NCI-H1930 (cell line): Measurements from ENCODE around the gene GPANK1.

ENCODE experiments used
- DNase-seq, 2 experiments: peaks; one replicate each; lab custom pipeline; 2025; lab: John Stamatoyannopoulos, UW

GPANK1 gene

DNA sequence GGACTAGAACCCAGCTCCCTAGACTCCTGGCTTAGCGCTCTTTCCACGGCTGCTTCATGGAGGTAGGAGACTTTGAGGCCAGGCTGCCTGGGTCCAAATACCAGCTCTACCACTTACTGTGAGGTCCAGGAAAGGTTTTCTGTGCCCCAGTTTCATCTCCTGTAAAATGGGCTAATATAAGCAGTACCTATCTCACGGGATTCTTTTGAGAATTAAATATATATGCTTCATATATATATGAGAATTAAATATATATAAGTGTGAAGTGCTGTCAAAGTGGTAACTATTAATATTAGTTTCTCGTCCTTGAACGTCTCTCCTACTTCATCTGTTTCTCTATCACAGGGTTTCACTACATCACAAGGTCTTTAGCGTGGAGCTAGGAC lies 26.3 kb upstream of the GPANK1 start:
- no peak for DNase-seq

DNA sequence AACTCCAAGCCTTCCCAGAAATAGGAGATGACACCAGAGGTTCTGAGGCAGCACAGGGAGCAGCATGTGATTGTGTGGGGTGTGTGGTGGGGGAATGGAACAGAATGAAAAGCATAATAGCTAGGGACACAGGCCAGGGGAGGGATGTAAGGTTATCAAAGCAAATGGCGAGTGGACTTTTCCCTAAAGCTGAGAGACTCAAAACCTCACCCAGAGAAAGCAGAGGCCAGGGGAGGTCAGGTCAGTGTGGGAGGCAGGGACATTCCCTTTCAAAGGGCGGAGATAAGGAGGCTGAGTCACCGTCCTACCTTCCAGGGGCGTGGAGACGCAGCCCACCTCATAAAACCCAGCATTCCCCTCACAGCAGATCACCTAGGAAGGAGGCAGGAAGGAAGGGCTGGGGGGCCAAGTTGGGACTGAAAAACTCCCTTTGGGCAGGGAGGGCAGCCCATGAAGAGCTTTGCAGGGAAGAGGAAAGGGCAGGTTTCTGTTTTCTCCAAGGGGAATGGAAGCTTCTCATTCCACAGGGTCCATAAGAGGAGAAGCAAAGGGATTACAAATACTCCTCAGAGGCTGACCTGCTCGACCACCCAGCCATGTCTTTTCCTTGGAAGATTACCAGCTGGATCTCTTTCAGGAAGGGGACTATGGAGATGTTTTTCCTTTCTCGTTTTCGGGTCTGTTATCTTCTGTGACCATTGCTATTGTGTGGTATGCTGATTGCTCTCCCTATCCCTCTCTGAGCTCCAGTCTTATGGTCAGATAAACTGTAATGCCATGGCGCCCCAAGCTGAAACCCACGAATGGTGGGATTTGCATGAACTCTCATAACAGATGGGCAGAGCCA lies 25.7 kb upstream of the GPANK1 start:
- DNase-seq: no peak

DNA sequence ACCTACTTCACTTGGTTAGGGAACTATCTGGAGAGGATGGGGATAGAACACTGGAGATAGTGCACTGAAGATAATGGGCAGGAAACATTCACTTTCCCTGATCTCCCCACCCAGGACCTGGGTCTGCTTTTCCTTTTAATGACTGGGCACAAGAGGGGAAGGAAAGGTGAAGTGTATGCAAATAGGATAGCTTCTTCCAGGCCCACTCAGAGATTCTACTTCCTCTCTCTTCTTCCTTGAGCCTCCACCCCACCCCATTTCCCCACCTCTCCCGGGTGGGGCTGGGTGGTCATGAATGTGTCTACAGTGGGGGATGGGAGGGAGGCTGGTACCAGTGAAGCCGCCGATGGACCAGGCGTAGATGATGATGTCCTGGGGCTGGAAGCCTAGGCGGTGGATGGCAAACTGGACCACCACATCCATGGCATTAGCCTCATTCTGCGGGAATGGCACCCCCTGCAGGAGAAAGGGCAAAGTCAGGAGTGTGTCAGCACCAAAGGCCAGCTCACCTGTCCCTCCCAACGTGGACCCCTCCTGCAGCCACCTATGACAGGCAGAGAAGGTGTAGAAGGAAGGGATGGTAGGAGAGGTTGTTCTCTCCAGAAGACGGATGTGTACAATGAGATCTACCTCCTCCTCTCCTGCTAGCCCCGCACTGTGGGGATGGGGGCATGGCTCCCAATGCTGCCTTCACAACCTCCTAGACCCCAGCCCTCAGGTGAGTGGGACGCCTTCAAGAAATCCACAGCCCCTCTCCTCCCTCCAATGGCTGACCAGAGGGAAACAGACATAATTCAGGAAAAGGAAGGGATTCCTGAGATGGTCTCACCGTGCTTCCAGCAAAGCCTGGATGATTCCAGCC lies 24.7 kb upstream of the GPANK1 start:
- DNase-seq: no peak

DNA sequence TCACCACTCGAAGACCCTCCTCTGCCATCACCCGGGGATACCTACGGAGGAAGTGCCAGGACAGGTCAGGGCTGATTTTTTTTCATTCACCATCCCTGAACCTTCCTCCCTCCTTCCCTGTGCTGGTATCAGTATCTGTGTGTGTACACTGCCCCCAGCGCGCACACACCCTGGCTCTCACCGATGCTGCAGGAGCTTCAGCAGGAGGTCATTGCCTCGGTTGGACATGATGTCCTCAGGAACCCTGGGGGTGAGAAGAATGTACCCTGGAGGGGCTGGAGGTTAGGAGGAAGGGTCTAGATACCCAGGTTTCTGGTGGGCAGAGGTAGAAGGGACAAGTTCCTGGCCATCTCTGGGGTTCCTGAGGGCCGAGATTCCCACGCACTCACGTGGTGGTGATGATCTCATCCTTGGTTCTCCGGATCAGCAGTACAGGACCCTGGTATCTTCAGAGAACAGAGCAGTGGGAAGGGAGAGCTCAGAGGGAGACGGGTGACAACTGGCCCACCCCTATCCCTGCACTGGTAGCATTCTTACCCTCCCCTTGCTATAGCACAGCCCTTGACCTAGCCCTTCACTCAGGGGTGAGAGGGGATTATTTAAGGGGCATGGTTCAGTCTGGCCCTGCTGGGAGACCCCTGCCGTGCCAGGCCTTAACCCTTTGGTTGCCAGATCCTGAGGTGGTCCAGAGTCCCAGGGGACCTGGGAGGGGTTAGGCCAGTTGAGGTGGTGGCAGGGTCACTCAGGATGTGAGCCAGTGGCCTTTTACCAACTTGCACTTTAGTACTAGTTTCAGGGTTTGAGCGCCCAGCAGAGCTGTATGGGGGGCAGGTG lies 23.3 kb upstream of the GPANK1 start:
- no peak for DNase-seq

DNA sequence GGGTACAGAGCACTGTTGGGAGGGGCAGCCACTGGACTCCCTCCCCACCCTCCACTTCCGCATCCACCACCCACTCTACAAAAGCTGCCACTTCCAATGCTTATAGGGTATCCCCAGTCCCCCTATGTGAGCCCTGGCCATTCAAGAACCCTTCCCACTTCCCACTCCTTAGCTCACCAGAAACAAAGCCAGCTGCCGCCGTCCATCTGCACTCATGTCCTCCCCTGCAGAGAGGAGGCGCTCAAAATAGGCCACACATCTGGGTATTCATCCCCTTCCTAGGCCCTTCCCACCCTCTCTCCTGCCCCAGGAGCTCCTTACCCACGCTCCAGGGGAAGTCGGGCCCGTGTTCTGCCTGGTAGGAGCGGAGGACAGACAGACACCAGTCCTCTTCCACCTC lies 22.5 kb upstream of the GPANK1 start:
- DNase-seq: no peak

DNA sequence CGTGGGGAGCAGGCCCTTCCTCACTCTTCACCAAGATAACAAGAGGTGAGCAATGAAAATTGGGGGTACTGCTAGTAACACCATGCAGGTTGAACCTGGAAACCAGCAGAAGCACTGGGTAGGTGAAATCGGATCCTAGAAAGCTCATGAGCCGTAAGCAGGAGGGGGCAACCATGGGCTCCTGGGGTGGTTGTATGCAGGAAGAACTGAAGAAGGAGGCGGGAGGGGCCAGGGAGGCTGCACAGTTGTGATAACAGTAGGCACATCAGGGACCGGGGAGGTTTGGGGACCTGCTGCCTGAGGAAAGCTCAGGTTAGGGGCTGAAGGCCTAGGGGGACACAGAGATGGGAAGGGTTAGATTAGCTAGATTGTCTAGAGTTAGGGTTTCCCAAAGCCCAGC lies 21.7 kb upstream of the GPANK1 start:
- DNase-seq: no peak

DNA sequence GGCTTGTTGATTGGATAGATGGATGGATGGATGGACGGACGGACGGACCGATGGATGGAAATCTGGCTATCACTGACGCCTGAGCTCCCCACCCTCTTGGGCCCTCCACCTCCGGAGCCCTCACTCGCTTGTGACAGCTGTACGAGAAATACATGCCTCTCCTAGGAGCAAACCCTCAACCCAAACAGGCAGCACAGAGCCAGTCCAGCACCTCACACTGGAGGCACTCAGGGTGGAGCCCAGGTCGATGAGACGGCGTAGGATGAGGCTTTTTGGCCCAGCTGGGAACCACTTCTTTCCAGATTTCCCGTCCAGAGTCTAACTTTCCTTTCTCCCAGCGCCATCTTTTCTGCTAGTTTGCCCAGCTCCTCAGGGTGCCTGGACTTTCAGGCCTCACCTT lies 18.8 kb upstream of the GPANK1 start:
- no peak for DNase-seq

DNA sequence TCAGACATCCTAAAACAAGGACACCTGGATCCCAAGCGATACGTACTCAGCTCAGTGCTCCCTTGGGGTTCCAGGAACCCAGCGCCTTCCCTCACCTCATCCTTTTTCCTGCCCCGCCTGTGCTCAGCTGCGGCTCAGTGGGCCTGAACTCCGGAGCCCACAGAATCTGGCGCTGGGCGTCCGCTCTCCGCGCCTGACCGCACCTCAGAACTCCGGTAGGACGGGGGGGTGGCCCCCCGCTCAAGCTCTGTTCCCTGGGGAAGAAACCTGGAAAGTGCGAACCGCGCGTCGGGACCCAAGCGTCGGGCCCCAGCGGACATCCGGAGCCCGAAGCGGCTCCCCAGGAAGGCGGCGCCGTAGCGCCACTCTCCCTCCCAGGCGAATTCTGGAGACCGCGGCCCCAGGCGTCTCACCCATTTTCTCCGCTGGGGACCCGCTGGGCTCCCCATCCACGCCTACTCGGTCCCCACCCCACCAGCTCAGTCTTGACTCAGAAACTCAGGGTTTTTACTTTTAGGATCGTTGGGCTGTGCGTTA lies 16.4 kb upstream of the GPANK1 start:
- peak in 1 of 2 experiments; percentile 26 for DNase-seq

DNA sequence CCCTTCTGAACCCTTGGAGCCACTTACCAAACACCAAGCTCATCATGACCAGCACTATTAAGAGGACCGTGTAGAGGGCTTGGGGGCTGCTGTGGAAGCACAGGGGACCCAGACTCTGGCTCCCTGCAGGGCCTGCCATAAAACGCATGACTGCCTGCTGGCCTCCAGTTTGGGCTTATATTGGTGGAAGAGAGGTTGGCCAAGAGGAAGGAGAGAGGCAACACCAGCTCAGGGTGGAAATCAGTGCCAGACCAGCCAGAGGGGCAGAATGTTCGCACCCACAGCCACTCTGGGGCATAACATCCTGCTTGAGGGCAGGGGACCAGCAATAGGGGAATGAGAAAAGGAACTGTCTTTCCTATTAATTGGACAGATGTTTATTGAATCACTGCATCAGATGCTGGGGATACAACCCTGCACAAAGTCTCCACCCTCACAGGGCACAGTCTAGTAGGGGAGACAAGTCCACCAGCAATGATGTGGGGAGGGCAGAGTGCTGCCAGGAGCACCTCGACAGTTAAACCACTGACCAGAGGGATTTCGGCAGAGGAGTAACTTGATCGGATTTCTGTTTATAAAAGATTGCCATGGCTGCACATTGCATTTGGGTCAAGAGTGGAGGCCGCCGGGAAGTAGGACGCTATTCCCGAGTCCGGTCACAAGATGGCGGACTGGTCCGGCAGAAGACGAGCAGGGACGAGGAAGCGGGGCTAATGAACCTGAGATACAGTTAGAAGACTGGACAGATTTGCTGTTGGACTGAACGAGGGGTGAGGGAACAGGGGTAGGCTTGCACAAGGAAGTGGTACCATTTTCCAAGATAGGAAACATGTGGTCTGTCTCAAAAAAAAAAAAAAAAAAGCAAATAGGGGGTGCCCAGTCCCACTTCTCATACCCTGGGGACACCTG lies 15.7 kb upstream of the GPANK1 start, which contains the start of gene LY6G5C:
TSS of gene LY6G5C (minus strand) at position 842 of the 909 bp plus-strand sequence. CDS start at position 148, 694 bp downstream.
- peak; percentile 31 to 57 for DNase-seq

DNA sequence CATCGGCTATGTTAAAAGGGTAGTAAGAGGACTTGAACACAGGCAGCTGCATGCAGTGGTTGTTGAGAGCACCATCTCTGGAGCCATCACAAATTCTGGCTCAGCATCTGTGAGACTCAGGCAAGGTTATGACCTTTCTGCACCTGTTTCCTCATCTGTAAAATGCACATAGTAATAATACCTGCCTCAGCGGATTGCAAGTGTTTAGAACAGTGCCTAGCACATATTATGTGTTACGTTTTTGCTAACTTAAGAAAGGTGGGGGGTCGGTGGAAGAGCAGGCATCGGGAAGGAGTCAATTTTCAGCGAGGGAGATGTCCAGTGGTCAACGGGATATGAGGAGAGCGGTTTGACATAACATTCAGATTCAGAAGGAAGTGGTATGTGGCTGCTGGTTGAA lies 13.2 kb upstream of the GPANK1 start:
- no peak for DNase-seq

DNA sequence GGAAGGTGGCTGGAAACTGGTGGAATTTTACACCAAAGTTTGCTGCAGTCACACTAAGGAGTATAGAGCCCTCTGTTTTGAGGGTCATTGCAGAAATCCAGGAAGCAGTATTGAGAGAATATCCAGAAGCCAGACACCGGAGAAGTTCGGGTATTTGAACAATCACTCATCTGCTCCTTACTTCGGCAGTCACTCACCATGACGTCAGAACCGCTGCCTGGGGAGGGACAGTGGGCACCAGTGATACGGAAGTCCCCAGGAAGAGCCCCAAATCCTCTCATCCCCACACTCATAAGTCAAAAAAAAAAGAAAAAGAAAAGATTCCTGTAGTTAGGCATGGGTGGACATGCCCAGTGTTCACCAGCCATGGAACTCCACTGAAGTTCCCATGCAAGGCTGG lies 12.1 kb upstream of the GPANK1 start:
- no peak for DNase-seq

DNA sequence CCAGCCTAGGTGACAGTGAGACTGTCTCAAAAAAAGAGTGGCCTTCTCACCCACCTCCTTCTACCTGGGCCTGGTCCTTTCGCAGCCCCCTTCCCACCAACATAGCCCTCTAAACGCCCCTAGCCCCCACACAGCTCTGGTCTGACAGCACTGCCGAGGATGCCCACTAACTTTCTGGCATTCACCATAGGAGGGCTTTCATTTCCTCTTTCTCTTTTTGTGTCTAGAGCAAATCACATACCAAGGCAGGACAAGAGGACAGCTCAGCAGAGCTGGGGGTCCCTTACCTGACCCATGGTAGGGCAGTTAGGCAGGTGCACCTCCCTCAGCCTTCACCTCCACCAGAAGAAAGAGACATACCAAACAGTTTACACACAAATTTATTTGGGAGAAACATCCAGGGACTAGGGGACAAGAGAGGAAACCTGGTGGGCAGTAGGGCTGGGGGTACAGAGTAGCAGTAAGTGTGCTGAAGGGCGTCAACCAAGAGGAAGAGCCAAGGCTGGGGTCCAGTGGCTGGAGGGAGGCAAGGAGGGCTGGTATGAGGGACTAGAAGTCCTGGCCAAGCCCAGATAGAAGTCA lies 11.6 kb upstream of the GPANK1 start:
- no peak for DNase-seq

DNA sequence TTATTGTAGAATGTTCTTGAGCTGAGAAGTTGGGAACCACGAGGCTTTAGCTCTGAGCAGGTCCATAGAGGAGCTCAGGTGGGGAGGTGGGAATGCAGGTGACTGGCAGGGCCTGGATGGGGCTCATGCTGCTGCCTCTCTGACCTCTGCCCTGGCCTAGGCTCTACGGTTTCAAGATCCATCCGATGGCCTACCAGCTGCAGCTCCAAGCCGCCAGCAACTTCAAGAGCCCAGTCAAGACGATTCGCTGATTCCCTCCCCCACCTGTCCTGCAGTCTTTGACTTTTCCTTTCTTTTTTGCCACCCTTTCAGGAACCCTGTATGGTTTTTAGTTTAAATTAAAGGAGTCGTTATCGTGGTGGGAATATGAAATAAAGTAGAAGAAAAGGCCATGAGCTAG lies 4.9 kb upstream of the GPANK1 start, which contains the start of gene LY6G5B:
TSS of gene LY6G5B (plus strand) at position 301 of the 400 bp plus-strand sequence. CDS start 975 bp downstream, outside the sequence.
- DNase-seq: no peak

DNA sequence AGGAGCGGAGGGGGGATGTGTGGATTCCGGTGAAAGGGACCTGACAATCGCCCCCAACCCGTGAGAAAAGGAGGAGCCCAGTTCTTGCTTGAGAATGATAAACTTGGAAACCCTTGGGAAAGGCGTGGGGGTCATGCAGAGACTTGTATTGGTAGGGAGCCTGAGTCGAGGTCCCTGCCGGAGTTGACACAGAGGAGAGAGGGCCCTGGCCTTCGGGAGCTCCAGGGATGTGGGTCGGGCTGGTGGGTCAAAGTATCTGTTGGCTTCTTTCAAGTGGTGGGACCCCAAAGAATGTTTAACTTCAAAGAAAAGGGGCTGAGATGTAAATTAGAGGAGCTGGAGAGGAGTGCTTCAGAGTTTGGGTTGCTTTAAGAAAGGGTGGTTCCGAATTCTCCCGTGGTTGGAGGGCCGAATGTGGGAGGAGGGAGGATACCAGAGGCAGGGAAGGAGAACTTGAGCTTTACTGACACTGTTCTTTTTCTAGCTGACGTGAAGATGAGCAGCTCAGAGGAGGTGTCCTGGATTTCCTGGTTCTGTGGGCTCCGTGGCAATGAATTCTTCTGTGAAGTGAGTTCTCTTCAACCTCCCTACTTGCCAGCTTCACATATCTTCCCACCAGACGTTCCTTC lies 1.7 kb upstream of the GPANK1 start:
- DNase-seq: no peak

DNA sequence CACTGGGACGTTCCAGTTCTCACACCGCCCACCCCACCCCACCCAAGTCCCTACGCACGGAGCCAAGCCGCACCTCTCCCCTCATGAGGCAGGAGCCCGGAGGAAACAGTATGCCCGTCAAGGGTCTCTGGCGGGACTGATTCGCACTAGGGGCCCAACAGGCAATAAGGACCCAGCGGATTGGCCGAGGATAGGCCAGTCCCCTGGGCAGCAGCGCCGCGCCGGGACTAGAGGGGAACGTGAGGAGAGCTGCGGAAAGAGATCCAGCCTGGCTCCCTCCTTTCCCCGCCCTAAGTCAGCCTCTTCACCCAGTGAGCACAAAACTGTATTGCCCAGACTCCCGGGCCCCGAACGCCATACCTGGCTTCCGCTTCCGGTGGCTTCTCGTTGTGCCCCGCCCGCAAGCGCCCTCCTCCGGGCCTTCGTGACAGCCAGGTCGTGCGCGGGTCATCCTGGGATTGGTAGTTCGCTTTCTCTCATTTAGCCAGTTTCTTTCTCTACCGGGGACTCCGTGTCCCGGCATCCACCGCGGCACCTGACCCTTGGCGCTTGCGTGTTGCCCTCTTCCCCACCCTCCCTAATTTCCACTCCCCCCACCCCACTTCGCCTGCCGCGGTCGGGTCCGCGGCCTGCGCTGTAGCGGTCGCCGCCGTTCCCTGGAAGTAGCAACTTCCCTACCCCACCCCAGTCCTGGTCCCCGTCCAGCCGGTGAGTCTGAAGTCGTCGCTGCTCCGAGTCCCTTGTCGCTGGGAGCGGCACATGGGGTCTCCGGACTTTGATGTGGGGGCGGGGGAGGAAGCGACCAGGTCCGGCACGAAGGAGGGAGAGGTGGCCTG lies 922 bp upstream of the GPANK1 start, which contains the start of gene CSNK2B:
TSS of gene CSNK2B (plus strand) at position 580 of the 836 bp plus-strand sequence. CDS start 752 bp downstream, outside the sequence.
- peak; percentile 97 to 98 for DNase-seq

DNA sequence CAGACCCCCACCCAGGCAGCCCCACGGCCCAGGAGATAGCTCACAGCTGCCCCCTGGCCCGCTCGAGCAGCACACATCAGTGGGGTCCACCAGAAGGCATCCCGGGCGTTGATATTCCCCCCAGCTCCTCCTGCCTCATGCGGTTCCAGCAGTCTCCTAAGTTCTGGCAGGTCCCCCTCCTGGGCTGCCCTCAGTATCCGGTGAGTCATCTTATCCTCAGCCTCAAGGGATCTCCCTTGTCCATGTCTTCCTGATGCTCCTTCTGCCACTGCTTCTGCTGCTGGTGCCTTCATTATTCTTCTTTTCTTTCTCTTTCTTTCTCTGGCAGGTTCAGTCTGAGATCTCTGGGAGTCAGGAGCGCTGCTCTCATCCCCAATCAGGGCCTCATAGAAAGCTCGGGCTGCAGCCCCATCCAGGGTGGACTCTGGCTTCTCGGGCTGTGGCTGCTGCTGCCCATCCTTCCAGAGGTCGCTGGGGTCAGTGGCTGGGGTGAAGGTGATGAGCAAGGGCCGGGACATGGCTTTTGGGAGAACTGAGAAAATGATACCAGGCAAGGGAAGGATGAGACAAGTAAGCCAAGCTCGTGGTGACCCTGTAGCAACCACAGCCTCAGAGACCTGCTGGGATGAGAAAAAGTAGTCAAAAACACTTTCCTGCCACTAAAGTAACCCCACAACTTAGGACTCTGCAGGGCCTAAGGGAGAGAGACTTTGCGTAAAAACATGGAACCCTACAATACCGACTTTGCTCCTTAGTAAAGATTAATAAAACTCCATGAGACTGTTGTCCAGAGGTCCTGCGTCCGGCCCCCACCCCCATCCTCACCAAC lies 622 bp downstream of the GPANK1 start:
- DNase-seq: no peak

DNA sequence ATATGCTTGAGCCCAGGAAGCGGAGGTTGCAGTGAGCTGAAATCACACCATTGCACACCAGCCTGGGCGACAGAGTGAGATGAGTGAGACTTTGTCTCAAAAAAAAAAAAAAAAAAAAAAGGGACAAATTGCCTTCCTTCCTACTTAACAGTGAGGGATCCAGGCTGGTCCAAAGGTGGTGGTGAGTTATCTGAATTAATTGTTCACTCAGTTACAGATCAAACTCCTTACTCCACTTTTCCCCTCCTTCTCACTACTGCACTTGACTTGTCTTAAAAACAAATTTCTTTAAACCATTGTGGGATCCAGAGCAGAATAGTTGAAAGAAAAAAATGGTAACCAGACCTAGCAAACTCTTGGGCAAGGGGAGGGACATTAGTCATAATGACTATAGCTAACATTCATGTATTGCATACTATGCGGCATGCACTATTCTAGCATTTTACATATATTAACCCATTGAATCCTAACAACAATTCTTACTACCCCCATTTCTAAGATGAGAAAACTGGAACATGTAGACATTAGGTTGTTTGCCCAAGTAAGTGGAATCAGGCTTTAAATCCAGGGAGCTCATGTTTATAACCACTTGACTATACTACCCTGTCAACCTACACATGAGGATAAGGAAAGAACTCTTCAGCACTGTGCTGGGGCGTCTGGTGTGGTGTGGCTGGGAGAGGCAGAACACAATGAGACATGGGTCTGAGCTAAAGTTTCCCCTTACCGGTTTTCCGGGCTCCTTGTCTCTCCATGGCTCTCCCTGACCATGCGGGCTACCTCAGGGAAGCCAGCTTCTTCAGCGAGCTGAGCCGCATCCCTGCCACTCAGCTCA lies 1.5 kb downstream of the GPANK1 start:
- no peak for DNase-seq
